Natural killer cell treated with Interleukin-12 subunit alpha and Interleukin-12 subunit beta and Interleukin-15 and Interleukin-18, amount 100 ng/mL, for 72 hours (primary cell): ENCODE results near the gene CAMSAP1. TPM values are rescaled to one million over a fixed set of nuclear protein-coding genes. Genes with fewer than 3 reads are reported as not detected.
"Not testable (repeated sequence)": the region's sequence is repeated elsewhere in the genome, so short reads cannot be mapped to it uniquely, and the experiment has no call there.

Experiments
- ATAC-seq, 2 donors: fragments of 150-1000 bp; cut with Tn5 transposase in 1 of 2; sonication (Bioruptor Pico), chemical (Tn5 transposase) in 1 of 2; 2 replicates each; pipeline ENCODE4 v1.10.0; 2021
- DNase-seq: peaks from one replicate; pipeline ENCODE4 v3.0.0; 2022; ENCODE audit warnings: low spot score
- H3K27ac Mint-ChIP-seq, 2 donors: 1 replicate in 1 of 2; 2 replicates in 1 of 2; pipeline ENCODE4 v1.8.0; 2022; ENCODE audit warnings: mixed read lengths in 2 of 2, mild to moderate bottlenecking in 1 of 2, moderate library complexity in 1 of 2
- H3K27me3 Mint-ChIP-seq, 2 donors: 1 replicate in 1 of 2; 2 replicates in 1 of 2; pipeline ENCODE4 v1.8.0; 2022; ENCODE audit warnings: mixed read lengths in 2 of 2
- H3K36me3 Mint-ChIP-seq: one replicate; pipeline ENCODE4 v1.8.0; 2022; ENCODE audit warnings: mixed read lengths
- H3K4me1 Mint-ChIP-seq, 2 donors: 1 replicate in 1 of 2; 2 replicates in 1 of 2; pipeline ENCODE4 v1.8.0; 2022; ENCODE audit warnings: low read depth in 2 of 2, mixed read lengths in 2 of 2, mild to moderate bottlenecking in 1 of 2
- H3K4me3 Mint-ChIP-seq: one replicate; pipeline ENCODE4 v1.8.0; 2022; ENCODE audit warnings: mixed read lengths
- H3K9me3 Mint-ChIP-seq: 2 replicates; pipeline ENCODE4 v1.8.0; 2022; ENCODE audit warnings: mixed read lengths
- total RNA-seq, 2 donors: library from RNA; stranded (reverse); gene quantifications; one replicate each; pipeline ENCODE4 v1.2.3, GENCODE V29; 2022

CAMSAP1 gene
- total RNA-seq, 2 donors from 2014 or later, result 23.4 to 25.5 TPM

- Mint-ChIP-seq H3K27ac (peak overlapping the region; percentile 57 to 67), H3K4me3 (peak overlapping the region; percentile 85), H3K4me1 (peaks cover 38 to 40% of the 10 kb centered on the region in 2 donors), H3K9me3 (no peaks in the 10 kb centered on the region), H3K36me3 (peaks cover 7% of the 10 kb centered on the region), H3K27me3 (no peaks in the 10 kb centered on the region)
- ATAC-seq (no peak), DNase-seq (no peak)
Observed at GRCh38 chr9:135905380-135906258, 1.7 kb downstream of the CAMSAP1 start.

GRCh38 chr9:135903786-135904520, 3.4 kb downstream of the CAMSAP1 start:
- Mint-ChIP-seq H3K36me3 (peaks cover 6% of the 10 kb centered on the region), H3K4me1 (peaks cover 39 to 43% of the 10 kb centered on the region in 2 donors), H3K4me3 (no peak overlapping the region)

DNA sequence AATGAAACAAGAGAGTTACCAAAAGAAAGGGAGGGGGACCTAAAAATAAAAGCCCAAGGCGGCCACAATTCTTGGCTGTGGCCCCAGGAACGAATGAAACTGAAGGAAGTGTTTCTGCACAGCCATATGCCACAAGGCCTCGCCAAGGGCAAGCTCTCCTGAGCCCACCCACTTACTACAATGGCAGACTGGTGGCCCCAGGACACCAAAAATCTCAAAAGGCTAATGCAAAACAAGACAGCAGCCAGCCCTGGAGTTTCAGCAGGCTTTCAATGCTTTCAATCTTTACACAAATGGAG, 4.0 kb downstream of the CAMSAP1 start:
- no peak overlapping the region for H3K4me3 Mint-ChIP-seq
- no peaks in the 10 kb centered on the region for H3K27me3 Mint-ChIP-seq
- H3K27ac Mint-ChIP-seq, result no peak overlapping the region
- ATAC-seq (no peak), DNase-seq (no peak)
- peaks cover 38 to 42% of the 10 kb centered on the region in 2 donors for H3K4me1 Mint-ChIP-seq
- H3K9me3 Mint-ChIP-seq, result no peaks in the 10 kb centered on the region
- peaks cover 6% of the 10 kb centered on the region for H3K36me3 Mint-ChIP-seq

More at GRCh38 chr9:135903786-135904520, 3.4 kb downstream of the CAMSAP1 start:
- DNase-seq, result no peak
- no peak overlapping the region for H3K27ac Mint-ChIP-seq
- no peaks in the 10 kb centered on the region for H3K9me3 Mint-ChIP-seq
- H3K27me3 Mint-ChIP-seq, result no peaks in the 10 kb centered on the region
- ATAC-seq, result no peak

DNA sequence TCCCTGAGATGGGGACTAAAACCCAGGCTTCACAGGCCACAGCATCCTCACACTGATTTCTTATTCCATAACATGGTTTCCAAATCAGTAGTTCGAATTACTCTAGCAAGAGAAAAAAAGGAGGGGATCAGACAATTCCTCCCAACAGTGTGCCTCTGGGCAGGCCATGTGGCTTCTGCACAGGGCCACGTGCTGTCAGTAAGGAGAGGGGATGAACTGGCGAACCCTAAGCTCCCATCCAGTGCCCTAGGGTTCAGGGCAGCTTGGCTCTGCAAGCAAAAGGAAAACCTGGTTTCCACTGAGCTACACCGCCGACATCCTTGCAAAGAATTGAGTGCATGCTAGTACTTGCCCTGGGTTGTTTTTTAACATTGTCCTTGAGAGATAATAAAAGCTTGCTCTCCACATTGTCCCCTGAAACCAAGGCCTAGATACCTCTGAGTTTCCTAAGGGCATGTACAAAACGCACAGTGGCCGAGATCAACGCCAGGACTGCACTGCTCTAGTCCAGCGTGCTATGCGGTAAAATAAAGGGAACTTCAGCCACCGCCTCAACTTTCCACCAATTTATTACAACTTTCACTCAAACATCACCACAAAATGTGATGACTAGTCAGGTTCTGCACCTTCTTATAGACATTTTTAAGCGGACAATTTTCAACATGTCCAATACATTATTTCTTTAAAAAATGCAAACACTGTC, 4.5 kb downstream of the CAMSAP1 start:
- no peak for DNase-seq
- Mint-ChIP-seq H3K4me3 (no peak overlapping the region), H3K27me3 (no peaks in the 10 kb centered on the region), H3K36me3 (peaks cover 6% of the 10 kb centered on the region), H3K27ac (no peak overlapping the region), H3K9me3 (no peaks in the 10 kb centered on the region), H3K4me1 (peaks cover 40 to 41% of the 10 kb centered on the region in 2 donors)
- no peak for ATAC-seq

GRCh38 chr9:135901826-135902225, 5.5 kb downstream of the CAMSAP1 start:
- Mint-ChIP-seq H3K4me3 (no peak overlapping the region), H3K36me3 (peaks cover 6% of the 10 kb centered on the region), H3K4me1 (peaks cover 40 to 42% of the 10 kb centered on the region in 2 donors), H3K9me3 (no peaks in the 10 kb centered on the region), H3K27me3 (no peaks in the 10 kb centered on the region), H3K27ac (no peak overlapping the region)
- DNase-seq (no peak), ATAC-seq (no peak)

DNA sequence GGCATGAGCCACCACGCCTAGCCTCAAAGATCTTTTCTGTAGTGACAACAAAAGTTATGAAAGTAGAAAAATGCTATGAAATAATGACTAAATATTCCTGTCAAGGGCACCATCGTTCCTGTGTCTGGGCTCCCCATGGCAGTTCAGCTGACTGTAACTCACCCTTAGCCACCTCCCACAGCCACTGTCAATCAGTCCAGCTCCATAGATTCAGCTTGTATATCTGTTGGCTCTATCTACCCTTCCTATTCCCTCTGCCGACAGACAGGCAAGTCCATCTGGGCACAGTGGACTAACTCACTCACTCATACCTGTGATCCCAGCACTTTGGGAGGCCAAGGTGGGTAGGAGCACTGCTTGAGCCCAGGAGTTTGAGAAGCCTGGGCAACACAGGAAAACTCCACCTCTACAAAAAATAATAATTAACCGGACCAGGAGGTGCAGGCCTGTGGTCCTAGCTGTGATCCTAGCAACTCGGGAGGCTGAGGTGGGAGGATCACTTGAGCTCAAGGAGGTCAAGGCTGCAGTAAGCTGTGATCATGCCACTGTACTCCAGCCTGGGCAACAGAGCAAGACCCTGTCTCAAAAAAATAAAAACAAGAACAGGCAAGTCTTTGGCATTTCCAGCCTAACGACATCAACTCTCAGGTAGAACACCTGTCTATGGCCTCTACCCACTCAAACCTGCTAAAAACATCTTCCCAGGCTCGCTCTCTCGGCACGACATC, 6.2 kb downstream of the CAMSAP1 start:
- Mint-ChIP-seq H3K27ac (no peak overlapping the region), H3K36me3 (peaks cover 6% of the 10 kb centered on the region), H3K4me1 (peaks cover 39 to 44% of the 10 kb centered on the region in 2 donors)

GRCh38 chr9:135898634-135899407, 8.5 kb downstream of the CAMSAP1 start:
- no peak overlapping the region for H3K27ac Mint-ChIP-seq
- no peak for ATAC-seq
- H3K27me3 Mint-ChIP-seq, result no peaks in the 10 kb centered on the region
- peaks cover 29 to 35% of the 10 kb centered on the region in 2 donors for H3K4me1 Mint-ChIP-seq
- H3K36me3 Mint-ChIP-seq, result no peaks in the 10 kb centered on the region
- no peaks in the 10 kb centered on the region for H3K9me3 Mint-ChIP-seq
- no peak overlapping the region for H3K4me3 Mint-ChIP-seq
- no peak for DNase-seq

More for the DNA sequence above, 6.2 kb downstream of the CAMSAP1 start:
- ATAC-seq, result no peak
- H3K9me3 Mint-ChIP-seq, result no peaks in the 10 kb centered on the region
- H3K27me3 Mint-ChIP-seq, result no peaks in the 10 kb centered on the region
- H3K4me3 Mint-ChIP-seq, result no peak overlapping the region
- no peak for DNase-seq

DNA sequence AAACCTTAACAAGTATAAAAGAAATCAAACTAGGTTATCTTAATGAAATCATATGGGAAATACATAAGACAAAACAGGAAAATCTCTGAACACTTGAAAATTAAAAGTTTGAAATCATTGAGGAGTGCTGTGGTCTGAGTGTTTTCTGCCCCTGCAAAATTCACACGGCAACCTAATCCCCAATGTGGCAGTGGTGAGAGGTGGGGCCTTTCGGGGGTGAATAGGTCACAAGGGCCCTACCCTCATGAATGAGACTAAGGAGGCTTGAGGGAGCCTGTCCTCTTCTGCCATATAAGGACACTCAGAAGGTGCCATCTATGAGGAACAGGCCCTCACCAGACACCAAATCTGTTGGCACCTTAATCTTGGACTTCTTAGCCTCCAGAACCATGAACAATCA, 10.7 kb downstream of the CAMSAP1 start:
- H3K4me3 Mint-ChIP-seq, result no peak overlapping the region

GRCh38 chr9:135896205-135896604, 11.1 kb downstream of the CAMSAP1 start:
- ATAC-seq, result no peak
- Mint-ChIP-seq H3K4me1 (peaks cover 33 to 40% of the 10 kb centered on the region in 2 donors), H3K36me3 (no peaks in the 10 kb centered on the region)

More for the DNA sequence above, 10.7 kb downstream of the CAMSAP1 start:
- Mint-ChIP-seq H3K36me3 (no peaks in the 10 kb centered on the region), H3K9me3 (no peaks in the 10 kb centered on the region), H3K4me1 (peaks cover 33 to 39% of the 10 kb centered on the region in 2 donors), H3K27ac (no peak overlapping the region), H3K27me3 (no peaks in the 10 kb centered on the region)
- DNase-seq (no peak), ATAC-seq (no peak)

DNA sequence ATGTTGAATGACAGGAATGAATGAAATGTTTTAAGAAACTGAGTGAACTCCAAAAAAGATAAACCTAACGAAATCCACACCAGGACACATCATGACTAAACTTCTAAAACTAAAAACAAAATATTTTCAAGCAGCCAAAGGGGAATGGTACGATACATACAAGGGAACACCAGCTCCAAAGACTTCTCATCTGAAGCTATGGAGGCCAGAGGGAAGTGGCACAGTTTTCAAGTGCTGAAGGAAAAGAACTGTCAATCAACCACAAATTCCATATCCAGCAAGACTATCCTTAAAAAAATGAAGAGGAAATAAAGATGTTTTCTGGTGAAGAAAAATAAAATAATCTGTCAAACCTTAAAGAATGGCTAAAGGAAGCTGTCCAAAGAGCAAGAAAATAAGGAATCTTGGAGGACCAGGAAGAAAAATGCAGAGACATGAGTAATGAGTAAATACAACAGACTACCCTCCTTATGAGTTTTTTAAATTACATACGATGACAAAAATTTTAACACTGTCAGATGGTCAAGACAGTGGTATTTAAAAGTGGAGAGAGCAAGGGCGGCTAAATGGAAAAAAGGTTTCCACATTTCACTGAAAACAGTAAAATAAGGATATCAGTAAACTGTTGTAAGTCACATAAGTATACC, 12.0 kb downstream of the CAMSAP1 start:
- no peak overlapping the region for H3K27ac Mint-ChIP-seq
- H3K4me1 Mint-ChIP-seq, result peaks cover 30 to 36% of the 10 kb centered on the region in 2 donors
- no peaks in the 10 kb centered on the region for H3K27me3 Mint-ChIP-seq

More at GRCh38 chr9:135896205-135896604, 11.1 kb downstream of the CAMSAP1 start:
- no peaks in the 10 kb centered on the region for H3K27me3 Mint-ChIP-seq
- no peak for DNase-seq
- H3K27ac Mint-ChIP-seq, result no peak overlapping the region
- no peaks in the 10 kb centered on the region for H3K9me3 Mint-ChIP-seq
- H3K4me3 Mint-ChIP-seq, result no peak overlapping the region

GRCh38 chr9:135893104-135893503, 14.2 kb downstream of the CAMSAP1 start:
- no peaks in the 10 kb centered on the region for H3K27me3 Mint-ChIP-seq
- no peaks in the 10 kb centered on the region for H3K36me3 Mint-ChIP-seq
- no peak for ATAC-seq
- H3K9me3 Mint-ChIP-seq, result no peaks in the 10 kb centered on the region
- no peak overlapping the region for H3K4me3 Mint-ChIP-seq
- peaks cover 20 to 28% of the 10 kb centered on the region in 2 donors for H3K4me1 Mint-ChIP-seq
- peak overlapping the region in 1 of 2 donors; percentile 5 for H3K27ac Mint-ChIP-seq
- DNase-seq, result no peak

More for the DNA sequence above, 12.0 kb downstream of the CAMSAP1 start:
- Mint-ChIP-seq H3K36me3 (no peaks in the 10 kb centered on the region), H3K9me3 (no peaks in the 10 kb centered on the region), H3K4me3 (no peak overlapping the region)
- ATAC-seq (no peak), DNase-seq (no peak)

GRCh38 chr9:135892327-135892726, 15.0 kb downstream of the CAMSAP1 start:
- H3K36me3 Mint-ChIP-seq, H3K9me3 Mint-ChIP-seq, H3K4me3 Mint-ChIP-seq, H3K27me3 Mint-ChIP-seq, ATAC-seq, H3K27ac Mint-ChIP-seq, DNase-seq: not testable (repeated sequence)
- H3K4me1 Mint-ChIP-seq, result peaks cover 21 to 36% of the 10 kb centered on the region in 2 donors
